ENCODE data around the gene CFAP251. TPM values are rescaled to one million over a fixed set of nuclear protein-coding genes. Genes with fewer than 3 reads are reported as not detected.
"Not testable (repeated sequence)": the region's sequence is repeated elsewhere in the genome, so short reads cannot be mapped to it uniquely, and the experiment has no call there.

Gene CFAP251
- polyA plus RNA-seq, 1 donor: 1.3 TPM

DNA sequence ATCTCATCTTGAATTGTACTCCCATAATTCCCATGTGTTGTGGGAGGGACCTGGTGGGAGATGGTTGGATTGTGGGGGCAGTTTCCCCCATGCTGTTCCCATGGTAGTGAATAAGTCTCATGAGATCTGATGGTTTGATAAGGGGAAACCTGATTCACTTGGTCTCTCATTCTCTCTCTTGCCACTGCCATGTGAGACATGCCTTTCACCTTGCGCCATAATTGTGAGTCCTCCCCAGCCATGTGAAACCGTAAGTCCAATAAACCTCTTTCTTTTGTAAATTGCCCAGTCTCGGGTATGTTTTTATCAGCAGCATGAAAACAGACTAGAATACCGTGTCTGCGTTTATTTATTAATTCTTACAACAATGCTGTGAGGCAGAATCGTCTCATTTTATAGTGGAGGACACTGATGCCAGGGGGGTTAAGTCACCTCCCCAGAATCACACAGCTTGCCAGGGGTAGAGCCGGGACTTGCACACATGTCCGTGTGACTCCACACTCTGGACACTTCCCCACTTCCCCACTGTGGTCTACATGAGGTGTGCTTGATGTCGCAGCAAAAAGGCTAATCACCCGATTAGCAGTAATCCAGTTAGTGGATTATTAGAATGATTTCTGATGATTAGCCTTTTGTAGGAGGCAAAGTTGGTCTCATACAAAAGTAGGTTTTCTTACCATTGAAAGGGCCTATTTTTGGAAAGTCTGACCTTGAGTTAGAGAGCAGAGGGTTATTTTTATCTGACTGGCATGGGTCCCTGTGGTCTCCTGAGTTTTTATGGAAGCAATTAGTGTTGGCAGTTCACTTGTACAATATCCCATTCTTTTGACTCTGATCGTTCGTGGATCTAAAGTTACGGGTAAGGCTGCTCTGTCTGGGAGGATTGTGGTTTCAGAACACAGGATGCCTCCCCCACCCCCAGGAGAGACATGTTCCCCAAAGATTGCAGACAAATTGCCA lies 55.9 kb downstream of the CFAP251 start:
- DNase-seq (ENCODE audit: low read depth): no peak

DNA sequence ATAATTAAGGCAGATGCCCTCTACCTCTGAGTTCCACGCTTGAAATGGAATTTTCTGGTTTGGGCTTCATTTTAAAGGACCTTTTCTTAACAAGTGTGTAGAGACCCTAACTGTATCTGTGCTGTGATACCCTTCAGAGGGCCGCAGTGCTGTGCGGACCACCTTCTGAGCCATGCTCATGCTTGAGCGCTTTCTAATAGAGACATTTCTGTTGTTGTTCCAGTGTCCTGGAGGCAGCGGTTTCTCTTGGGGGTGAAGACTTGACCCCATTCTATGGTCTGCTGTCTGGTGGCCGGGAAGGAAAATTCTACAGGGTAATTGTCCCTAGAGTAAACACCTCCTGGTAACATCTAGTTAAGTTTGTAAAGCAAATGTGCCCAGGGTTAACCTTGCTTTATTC lies 56.6 kb downstream of the CFAP251 start:
- DNase-seq (ENCODE audit: low read depth): no peak

DNA sequence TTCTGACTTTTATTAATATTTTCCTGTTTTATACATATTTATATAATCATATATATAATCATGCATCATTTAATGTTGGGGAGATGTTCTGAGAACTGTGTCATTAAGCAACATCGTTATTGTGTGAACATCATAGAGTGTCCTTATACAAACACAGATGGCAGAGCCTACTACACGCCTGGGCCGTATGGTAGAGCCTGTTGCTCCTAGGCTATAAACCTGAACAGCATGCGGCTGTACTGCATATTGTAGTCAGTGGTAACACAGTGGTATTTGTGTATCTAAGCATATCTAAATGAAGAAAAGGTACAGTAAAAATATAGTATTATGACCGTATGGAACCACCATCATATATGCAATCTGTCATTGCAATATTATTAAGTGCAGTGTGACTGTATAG lies 58.6 kb downstream of the CFAP251 start:
- DNase-seq (ENCODE audit: low read depth): no peak

DNA sequence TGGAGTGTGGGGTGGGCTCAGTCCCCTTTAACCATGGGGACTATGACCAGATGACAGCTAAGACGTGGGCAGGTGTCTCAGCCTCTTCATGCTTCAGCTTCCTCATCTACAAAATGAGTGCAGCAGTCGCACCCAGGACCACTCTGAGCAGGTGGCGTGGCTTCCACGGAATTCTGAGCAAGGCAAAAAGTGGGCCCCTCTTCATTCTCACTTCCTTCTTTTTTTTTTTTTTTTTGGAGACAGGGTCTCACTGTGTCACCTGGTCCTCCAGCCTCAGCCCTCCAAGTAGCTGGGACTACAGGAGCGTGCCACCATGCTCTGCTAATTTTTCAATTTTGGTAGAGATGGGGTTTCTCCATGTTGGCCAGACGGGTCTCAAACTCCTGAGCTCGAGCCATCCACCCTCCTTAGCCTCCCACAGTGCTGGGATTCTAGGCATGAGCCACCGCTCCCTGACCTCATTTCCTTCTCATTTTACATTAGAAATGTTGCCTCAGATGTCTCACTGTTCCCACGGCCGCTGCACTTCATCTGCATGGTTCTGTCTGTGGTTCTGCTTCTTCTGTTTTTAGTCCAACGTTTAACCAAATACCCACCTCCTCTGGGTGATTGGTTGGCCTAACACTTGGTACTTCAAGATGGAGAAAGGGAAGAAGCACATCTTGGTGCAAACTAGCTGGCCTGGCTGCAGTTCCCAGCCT lies 61.9 kb downstream of the CFAP251 start:
- DNase-seq (ENCODE audit: low read depth): no peak

DNA sequence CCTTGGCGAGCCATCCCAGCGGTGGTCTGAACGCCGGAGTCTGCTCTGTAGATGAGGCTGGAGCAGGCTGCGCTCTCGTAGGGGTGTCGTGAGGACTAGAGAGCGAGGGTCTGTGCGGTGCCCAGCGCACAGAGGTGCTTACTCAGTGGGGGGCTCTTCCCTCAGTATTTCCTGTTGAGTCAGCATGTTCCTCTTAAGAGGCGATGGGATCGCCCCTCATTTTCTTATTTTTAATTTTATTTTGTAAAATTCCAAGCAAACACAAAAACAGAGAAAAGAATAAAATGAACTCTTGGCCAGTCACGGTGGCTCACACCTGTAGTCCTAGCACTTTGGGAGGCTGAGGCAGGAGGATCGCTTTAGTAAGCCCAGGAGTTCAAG lies 62.5 kb downstream of the CFAP251 start:
- no peak for DNase-seq (ENCODE audit: low read depth)

DNA sequence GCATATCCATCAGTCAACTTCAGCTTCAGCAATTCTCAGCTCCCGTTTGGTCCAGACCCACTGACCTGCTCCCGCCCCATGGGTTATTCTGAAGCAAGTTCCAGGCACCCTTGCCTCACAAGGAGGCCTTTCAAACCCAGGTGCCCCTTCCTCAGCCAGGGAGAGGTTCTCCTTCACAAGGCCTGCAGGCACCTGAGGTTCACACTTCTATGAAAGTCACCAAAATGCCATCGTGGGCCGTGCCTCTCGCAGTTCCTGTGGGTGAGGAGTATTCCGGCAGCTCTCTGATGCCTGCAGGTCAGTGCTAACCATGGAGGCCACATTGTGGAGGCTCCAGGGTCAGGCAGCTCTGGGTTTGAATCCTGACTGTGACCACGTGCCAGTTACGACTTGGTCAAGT lies 63.1 kb downstream of the CFAP251 start:
- DNase-seq (ENCODE audit: low read depth): no peak

DNA sequence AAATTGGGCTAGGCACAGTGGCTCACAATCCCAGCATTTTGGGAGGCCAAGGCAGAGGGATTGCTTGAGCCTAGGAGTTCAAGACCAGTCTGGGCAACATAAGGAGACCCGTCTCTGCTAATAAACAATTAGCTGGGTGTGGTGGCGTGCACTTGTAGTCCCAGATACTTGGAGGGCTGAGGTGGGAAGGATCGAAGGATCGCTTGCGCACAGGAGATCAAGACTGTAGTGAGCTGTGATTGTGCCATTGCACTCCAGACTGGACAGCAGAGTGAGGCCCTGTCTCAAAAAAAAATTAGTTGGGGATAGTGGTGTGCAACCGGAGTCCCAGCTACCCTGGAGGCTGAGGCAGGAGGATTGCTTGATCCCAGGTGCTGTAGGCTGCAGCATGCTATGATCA lies 64.6 kb downstream of the CFAP251 start:
- DNase-seq (ENCODE audit: low read depth): no peak

DNA sequence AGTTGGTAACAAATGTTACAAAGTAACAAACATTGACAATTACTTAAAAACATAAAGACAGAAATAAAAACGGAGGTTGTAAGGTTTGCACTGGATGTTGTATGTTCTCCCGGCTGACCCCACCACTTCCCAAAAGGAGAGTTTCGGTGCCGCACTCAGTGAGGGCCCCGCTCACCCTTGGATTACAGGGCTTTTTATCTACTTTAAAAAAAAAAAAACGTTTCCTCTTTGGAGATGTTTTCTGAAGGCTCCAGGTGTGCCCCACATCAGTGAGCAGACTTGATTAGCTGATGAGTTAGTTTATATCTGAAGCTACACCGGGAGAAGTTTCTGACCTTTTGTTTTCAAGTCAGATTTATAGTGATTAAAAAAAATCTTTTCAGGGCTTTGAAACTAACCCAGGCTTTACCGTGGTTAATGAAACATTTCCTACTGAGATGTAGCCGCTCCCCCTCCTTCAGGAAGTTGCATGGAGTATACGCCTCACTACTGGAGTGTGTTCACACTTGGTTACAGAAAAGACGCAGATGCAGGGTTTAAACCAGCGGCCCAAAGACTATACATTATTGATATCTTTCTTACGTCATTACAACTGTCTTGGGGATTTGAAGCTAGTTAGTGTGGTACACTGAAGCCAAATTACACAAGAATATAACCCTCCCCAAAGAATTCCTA lies 65.3 kb downstream of the CFAP251 start:
- DNase-seq (ENCODE audit: low read depth): no peak

DNA sequence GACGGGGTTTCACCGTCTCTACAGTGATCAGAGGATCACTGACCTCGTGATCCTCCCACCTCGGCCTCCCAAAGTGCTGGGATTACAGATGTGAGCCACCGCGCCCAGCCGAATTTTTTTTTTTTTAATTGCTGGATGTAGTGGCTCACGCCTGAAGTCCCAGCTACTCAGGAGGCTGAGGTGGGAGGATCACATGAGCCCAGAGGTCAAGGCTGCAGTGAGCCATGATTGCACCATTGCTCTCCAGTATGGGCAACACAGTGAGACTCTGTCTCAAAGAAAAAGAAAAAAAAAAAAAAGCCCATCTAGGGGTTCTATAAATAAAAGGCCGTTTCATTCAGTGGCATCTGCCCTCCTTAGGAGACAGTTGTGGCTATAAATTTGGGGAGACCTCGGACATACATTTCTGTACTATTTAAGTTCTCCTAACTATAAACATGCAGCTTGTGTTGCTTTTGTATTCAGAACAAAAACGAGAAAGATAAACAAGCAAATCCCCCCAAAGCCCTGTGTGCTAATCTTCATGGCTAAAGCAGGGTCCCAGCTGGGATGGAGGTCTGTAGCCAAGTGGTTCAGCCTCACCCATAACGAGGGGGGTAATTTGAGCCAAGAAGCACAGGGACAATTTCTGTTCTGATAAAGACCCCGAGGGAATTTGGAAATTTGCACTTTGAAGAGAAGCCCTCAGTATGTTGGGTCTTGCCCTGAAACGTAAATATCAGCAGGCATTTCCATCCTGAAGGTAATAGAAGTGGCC lies 68.3 kb downstream of the CFAP251 start:
- no peak for DNase-seq (ENCODE audit: low read depth)

DNA sequence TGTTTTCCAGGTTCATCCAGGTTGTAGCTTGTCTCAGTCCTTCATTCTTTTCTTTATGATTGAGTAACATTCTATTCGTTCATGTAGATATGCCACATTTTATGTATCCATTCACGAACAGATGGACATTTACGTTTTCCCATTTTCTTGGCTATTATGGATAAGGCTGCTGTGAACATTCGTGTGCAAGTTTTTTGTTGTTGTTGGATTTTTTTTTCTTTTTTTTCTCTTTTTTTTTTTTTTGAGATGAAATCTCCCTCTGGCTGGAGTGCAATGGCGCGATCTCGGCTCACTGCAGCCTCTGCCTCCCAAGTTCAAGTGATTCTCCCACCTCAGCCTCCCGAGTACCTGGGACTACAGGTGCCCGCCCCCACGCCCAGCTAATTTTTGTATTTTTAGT lies 70.1 kb downstream of the CFAP251 start:
- DNase-seq (ENCODE audit: low read depth): not testable (repeated sequence)

DNA sequence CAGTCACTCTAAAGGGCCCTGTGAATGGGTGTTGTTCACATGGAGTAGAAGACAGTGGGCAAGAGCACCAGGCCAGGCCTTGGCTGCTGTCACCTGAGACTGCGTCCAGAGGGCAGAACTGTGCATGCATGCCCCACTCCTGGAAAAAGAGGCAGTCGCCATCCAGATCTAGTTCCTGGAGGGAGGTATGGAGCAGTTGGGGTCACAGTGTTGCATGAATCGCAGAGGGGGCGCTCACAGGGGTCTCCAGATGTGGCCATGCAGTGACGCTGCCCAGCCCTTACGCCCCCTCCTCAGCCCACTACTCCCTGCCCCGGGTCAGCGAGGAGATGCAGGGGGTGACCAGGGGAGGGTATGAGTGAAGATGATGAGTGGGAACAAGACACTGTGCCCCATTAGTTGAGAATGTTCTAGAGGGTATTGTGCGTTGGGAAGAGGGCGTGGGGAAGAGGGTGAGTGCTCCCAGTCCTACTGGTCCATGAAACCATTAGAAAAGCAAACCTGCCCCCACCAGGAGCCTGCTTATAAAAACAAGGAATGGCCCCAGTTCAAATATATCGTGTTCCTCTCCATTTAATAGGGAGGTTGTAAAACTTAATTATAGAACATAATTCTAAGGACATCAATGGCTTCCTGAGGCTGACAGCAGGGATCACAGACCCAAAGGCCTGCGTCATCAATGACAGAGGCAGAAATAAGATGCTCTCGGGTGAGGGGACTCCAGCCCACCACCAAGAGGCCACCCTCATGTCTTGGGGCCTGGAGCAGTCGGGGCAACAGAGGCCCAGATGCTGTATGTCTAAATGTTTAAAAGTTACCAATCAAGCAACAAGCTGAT lies 71.1 kb downstream of the CFAP251 start:
- DNase-seq (ENCODE audit: low read depth): no peak

DNA sequence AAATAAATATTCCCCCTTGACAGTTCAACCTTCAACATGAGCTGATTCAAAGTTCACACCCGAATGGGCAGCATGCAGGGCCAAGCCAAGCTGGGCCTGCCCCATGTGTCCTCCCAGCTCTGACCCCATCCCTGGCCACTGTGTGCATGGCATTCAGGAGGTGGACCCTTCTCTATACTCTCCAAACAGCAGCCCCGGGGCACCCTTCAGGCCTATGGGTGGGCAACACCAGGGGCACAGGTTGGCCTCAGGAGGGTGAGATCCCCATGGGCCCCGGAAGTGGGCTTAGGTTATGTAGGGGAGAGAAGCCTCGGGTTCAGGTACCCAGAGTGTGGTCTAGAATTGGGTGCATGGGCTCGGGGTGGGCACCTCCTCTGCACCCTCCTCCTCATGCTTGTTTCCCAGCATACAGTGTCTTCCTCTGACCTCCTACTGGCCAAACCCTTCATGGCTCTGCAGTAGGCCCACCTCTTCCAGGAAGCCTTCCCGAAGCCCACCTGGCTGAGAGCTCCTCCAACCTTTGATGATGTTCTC lies 71.8 kb downstream of the CFAP251 start:
- no peak for DNase-seq (ENCODE audit: low read depth)

DNA sequence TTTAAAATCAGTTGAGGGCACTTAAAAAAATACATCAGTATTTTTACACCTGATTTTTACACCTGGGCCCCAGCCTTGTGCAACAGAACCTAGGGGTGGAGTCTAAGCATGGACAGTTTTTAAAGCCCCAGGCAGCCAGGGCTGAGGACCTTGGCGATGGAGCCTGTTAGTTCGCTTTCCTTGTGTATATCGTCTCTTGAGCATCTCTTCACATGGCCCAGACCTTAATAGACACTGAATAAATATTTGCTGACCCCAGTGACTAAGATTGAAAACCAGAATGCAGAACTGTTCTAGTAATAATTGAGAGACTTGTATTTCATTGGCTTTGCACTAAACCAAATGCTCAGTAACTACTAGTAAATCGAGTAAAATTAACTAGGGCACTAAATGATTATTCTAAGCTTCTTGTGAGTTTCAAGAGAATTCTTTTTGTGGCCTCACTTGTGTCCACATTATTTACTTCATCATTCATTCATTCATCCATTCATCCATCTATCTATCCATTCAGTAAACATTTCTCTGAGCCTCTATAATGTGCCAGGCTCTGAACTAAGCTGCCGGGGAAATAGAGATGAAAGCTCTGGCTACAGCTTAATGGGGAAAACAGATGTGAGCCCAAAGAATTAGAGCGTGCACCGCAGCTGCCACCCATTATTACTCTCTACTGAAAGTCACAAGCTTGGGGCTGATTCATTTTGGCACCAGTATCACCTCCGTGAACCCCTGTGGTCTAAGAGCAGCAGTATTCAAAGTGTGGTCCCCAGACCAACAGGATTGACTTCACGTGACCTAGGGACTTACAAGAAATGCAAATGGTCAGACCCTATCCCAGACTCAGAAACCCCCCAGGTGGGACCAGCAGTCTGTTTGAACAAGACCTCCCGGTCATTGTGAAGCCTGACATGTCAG lies 72.6 kb downstream of the CFAP251 start:
- DNase-seq (ENCODE audit: low read depth): no peak

DNA sequence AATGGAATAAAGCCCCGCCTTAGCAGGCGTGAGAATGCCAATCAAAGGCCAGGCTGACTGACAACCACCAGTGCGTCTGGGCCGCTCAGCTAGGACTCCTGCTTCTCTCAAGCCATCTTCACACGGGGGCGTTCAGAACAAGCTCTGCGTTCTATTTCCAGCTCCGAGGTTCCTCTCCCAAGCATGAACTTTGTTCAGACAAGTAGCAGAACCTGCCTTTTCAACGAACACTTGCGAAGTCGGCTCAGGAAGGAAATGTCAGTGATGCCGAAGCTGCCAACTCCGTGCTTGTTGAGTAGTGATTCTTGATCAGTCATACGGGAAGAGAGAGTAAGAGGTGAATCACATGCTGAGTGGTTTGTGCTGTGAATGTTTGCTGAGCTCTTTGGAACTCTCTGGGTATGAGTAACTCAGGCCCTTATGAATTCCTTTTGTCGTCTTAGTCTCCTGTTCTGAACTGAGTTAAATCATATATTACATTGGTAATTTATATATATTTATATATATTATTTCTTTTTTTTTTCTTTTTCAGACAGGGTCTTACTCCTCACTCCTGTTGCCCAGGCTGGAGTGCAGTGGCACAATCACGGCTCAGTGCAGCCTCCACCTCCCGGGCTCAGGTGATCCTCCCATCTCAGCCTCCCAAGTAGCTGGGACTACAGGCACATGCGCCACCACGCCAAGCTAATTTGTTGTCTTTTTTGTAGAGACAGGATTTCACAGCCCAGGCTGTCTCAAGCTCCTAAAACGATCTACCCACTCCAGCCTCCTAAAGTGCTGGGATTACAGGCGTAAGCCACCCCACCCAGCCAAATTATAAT lies 73.9 kb downstream of the CFAP251 start:
- no peak for DNase-seq (ENCODE audit: low read depth)

DNA sequence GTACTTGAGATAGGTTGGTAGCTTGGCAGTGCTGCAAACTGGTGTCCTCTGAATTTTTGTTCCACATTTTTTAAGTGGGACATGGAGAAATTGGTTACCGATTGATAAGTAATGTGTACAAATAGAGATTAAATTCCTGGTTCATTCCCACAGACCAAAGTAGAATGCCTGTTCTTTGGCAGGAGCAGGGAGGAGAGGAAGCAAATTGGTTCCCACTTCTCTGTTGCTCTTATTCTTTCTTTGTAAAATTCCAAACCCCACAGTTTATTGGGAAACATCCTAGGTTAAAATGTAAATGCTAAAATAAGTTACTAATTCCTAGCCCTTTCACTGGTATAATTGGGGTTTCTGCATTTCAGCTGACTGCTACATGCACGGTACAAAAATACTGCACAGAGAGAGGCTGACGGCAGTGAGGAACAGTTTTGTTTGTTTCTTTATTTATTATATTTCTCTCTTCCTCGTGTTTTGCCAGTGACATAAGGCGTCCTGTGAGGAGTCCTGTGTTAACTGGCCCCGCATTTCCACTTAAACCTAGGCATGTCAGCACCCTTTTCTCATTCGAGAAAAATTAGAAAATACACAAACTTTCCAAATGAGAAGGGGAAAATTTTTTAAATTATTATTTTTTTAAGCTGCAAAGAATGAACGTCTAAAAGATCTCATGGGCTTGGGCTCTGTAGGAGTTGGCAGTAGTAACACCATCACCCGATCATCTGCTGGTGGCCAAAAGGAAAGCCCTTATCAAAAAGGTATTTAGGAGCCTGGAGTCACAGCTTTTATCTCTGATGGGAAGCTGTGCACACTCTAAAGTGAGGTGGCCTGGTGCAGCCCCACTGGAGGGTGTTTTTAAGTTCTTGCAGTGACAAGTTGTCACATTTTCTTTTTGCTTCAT lies 77.9 kb downstream of the CFAP251 start:
- no peak for DNase-seq (ENCODE audit: low read depth)

DNA sequence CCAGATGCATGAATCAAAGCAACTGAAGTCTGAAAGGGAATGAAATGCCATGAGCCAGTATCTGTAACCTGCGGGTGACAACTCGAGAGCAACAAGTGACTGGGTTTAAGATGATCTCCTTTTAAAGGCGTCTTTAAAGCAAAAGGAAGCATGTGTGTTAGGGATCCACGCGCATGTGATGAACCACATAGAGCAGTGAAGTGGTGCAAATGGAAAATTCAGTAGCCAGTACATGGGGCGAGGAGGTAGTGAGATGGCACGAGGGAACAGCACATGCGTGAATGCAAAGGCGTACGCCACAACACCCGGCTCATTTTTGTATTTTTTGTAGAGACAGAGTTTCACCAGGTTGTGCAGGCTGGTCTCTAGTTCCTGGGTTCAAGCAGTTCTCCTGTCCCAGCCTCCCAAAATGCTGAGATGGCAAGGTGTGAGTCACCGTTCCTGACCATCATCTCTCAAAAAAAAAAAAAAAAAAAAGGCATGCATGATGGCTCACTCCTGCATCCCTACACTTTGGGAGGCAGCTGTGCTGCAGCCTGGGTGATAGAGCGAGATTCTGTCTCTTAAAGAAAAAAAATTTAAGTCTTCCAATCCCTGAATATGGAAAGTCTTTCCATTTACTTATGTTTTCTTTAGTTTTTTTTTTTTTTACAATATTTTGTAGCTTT lies 78.7 kb downstream of the CFAP251 start:
- DNase-seq (ENCODE audit: low read depth): no peak
